ENCODE results near the gene RAB37. TPM values are rescaled to one million over a fixed set of nuclear protein-coding genes. Genes with fewer than 3 reads are reported as not detected.

RAB37 gene
- total and polyA plus RNA-seq, 2 of the 13 experiments (the other 11 are each of a cell fraction or from before 2014, with no cell fraction given) = 0.91 to 3.7 TPM

DNA sequence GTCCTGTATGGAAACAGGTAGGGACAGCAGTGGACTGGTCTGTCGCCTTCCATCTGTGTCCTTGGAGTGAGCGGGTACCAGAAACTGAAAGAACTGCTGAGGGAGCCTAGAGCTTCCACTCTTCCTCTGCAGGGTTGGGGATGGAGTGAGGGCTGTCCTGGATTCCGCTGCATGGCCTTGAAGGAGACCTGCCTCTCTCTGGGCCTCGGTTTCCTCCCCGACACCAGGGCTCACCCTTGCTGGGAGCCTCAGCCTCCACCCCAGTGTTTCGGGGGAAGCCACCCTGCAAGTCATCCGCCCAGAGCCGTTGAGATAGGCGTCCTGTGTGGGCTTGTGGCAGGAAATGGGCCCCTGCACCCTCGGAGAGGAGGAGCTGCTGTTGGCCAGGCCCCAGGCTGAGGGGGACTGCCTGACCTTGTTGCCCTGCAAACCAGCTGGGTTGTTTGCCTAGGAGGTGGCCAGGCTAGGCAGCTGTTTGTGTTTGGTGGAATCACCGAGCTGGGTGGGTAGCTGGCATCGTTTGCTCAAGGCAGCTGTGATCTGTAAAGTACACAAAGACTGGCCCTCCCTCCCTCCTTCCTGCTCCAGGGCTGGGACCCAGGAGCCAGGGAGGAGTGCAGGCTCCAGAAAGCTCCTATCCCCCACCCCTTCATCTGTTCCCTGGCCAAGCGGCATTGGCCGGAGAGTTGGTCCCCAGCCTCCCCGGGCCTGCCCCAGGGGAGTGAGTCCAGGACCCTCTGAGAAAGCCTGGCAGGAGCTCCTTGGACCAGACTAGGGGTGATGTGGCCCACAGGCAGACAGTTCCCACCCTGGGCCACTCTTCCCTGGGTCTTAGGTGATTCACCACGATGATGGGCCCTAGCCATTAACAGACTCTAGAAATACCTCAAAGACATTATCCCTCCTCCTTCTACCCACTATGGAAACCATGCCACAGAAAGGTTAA is 1.3 kb downstream of the RAB37 start (continued):
- TF ChIP-seq ZNF101 (CRISPR knock-in tag; IDR thresholded peaks at IDR 0.05; ENCODE audit: borderline replicate concordance, low read depth) (no peak), ZNF761 (CRISPR knock-in tag; conservative IDR thresholded peaks at IDR 0.05) (no peak), RFXANK (CRISPR knock-in tag; IDR thresholded peaks at IDR 0.05) (no peak), THAP11 (CRISPR knock-in tag; IDR thresholded peaks at IDR 0.05) (0 out of 2 replicates have a peak, but pooled peaks have one; percentile 55), ZNF737 (CRISPR knock-in tag; IDR thresholded peaks at IDR 0.05; ENCODE audit: borderline replicate concordance) (no peak), RFXAP (CRISPR knock-in tag; IDR thresholded peaks at IDR 0.05; ENCODE audit: borderline replicate concordance) (no peak), BCL6 (CRISPR knock-in tag; IDR thresholded peaks at IDR 0.05) (peak; percentile 75), ZNF850 (CRISPR knock-in tag; conservative IDR thresholded peaks at IDR 0.05) (no peak), CHCHD3 (CRISPR knock-in tag; IDR thresholded peaks at IDR 0.05) (no peak), KDM4B (CRISPR knock-in tag; IDR thresholded peaks at IDR 0.05) (peak; percentile 73; the same call in 1 of the 2 replicates), ZNF615 (CRISPR knock-in tag; IDR thresholded peaks at IDR 0.05; ENCODE audit: borderline replicate concordance) (no peak), ZNF296 (CRISPR knock-in tag; conservative IDR thresholded peaks at IDR 0.05) (no peak), CHD2 (IDR thresholded peaks at IDR 0.05; ENCODE audit: low read depth, low read length) (no peak), JUN (CRISPR knock-in tag; IDR thresholded peaks at IDR 0.05) (no peak), MTA1 (CRISPR knock-in tag; IDR thresholded peaks at IDR 0.05; ENCODE audit: borderline replicate concordance) (peak; percentile 90; the same call in 1 of the 2 replicates), ARNT (IDR thresholded peaks at IDR 0.05) (no peak), HMG20B (CRISPR knock-in tag; conservative IDR thresholded peaks at IDR 0.05) (peak; percentile 62; the same call in 1 of the 2 replicates), ZFP36L1 (CRISPR knock-in tag; IDR thresholded peaks at IDR 0.05) (no peak), RBAK (CRISPR knock-in tag; IDR thresholded peaks at IDR 0.05) (no peak), HOXD1 (CRISPR knock-in tag; IDR thresholded peaks at IDR 0.05) (no peak), MYC (CRISPR knock-in tag; IDR thresholded peaks at IDR 0.05; ENCODE audit: borderline replicate concordance) (no peak), ZNF501 (CRISPR knock-in tag; IDR thresholded peaks at IDR 0.05) (no peak), ZNF563 (CRISPR knock-in tag; IDR thresholded peaks at IDR 0.05) (no peak), ZNF780A (CRISPR knock-in tag; IDR thresholded peaks at IDR 0.05) (no peak), TCF7 (IDR thresholded peaks at IDR 0.05; ENCODE audit: low read depth) (no peak; the same call in 1 of the 2 replicates), ZNF350 (CRISPR knock-in tag; IDR thresholded peaks at IDR 0.05; ENCODE audit: borderline replicate concordance, low read depth) (peak; percentile 83), TGIF2 (CRISPR knock-in tag; IDR thresholded peaks at IDR 0.05) (no peak)
- TF ChIP-seq, protein P1, sequence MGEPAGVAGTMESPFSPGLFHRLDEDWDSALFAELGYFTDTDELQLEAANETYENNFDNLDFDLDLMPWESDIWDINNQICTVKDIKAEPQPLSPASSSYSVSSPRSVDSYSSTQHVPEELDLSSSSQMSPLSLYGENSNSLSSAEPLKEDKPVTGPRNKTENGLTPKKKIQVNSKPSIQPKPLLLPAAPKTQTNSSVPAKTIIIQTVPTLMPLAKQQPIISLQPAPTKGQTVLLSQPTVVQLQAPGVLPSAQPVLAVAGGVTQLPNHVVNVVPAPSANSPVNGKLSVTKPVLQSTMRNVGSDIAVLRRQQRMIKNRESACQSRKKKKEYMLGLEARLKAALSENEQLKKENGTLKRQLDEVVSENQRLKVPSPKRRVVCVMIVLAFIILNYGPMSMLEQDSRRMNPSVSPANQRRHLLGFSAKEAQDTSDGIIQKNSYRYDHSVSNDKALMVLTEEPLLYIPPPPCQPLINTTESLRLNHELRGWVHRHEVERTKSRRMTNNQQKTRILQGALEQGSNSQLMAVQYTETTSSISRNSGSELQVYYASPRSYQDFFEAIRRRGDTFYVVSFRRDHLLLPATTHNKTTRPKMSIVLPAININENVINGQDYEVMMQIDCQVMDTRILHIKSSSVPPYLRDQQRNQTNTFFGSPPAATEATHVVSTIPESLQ (CRISPR knock-in tag; conservative IDR thresholded peaks at IDR 0.05) = no peak
- TF ChIP-seq, protein P2, sequence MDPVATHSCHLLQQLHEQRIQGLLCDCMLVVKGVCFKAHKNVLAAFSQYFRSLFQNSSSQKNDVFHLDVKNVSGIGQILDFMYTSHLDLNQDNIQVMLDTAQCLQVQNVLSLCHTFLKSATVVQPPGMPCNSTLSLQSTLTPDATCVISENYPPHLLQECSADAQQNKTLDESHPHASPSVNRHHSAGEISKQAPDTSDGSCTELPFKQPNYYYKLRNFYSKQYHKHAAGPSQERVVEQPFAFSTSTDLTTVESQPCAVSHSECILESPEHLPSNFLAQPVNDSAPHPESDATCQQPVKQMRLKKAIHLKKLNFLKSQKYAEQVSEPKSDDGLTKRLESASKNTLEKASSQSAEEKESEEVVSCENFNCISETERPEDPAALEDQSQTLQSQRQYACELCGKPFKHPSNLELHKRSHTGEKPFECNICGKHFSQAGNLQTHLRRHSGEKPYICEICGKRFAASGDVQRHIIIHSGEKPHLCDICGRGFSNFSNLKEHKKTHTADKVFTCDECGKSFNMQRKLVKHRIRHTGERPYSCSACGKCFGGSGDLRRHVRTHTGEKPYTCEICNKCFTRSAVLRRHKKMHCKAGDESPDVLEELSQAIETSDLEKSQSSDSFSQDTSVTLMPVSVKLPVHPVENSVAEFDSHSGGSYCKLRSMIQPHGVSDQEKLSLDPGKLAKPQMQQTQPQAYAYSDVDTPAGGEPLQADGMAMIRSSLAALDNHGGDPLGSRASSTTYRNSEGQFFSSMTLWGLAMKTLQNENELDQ (CRISPR knock-in tag; IDR thresholded peaks at IDR 0.05; ENCODE audit: borderline replicate concordance) = no peak

Measured in HepG2 (cell line).